LNCaP clone FGC (cell line): Measurements from ENCODE around the gene SMAD5.

Source experiments
- DNase-seq: peaks from one replicate; pipeline ENCODE4 v3.0.0-alpha.2; 2011; ENCODE audit warnings: low read depth
- H3K4me3 ChIP-seq: 2 replicates; pipeline ENCODE4 v1.5.1; 2011; ENCODE audit warnings: mild to moderate bottlenecking, low read depth, low read length, control low read depth
- CTCF ChIP-seq: IDR thresholded peaks from 2 replicates; pipeline ENCODE4 v1.5.1; 2012; ENCODE audit warnings: mild to moderate bottlenecking; ENCODE audit not compliant: control insufficient read depth, insufficient read depth; ENCODE audit errors: extremely low read depth

SMAD5 gene

GRCh38 chr5:136199408-136199807, 66.8 kb downstream of the SMAD5 start:
- TF ChIP-seq CTCF: no peak
- no peak overlapping the region for H3K4me3 ChIP-seq
- DNase-seq: no peak

GRCh38 chr5:136200130-136200529, 67.5 kb downstream of the SMAD5 start:
- H3K4me3 ChIP-seq: no peak overlapping the region
- DNase-seq: no peak
- no peak for TF ChIP-seq CTCF

- no peak overlapping the region for H3K4me3 ChIP-seq
- DNase-seq: no peak
- no peak for TF ChIP-seq CTCF
Observed at GRCh38 chr5:136200761-136201160, 68.1 kb downstream of the SMAD5 start.

GRCh38 chr5:136201870-136202269, 69.2 kb downstream of the SMAD5 start:
- no peak overlapping the region for H3K4me3 ChIP-seq
- no peak for TF ChIP-seq CTCF
- no peak for DNase-seq

- DNase-seq: no peak
- H3K4me3 ChIP-seq: no peak overlapping the region
- TF ChIP-seq CTCF: no peak
Observed at GRCh38 chr5:136202469-136203205, 70.0 kb downstream of the SMAD5 start.

GRCh38 chr5:136203303-136203922, 70.8 kb downstream of the SMAD5 start:
- DNase-seq: no peak
- TF ChIP-seq CTCF: no peak
- H3K4me3 ChIP-seq: no peak overlapping the region
